GM12878 (cell line): ENCODE results near the gene TMEM53.

Experiments used
- NBN ChIP-seq: fragments of 450-650 bp; IDR thresholded peaks from 2 replicates; pipeline ENCODE4 v1.6.1; 2016
- NR2F1 ChIP-seq: fragments of 450-650 bp; conservative IDR thresholded peaks from 2 replicates; pipeline ENCODE4 v1.6.1; 2017; ENCODE audit warnings: mild to moderate bottlenecking
- POLR2AphosphoS5 ChIP-seq: IDR thresholded peaks from 2 replicates; pipeline ENCODE4 v1.6.1; 2011; ENCODE audit warnings: mild to moderate bottlenecking, low read length, inconsistent platforms
- ZZZ3 ChIP-seq: IDR thresholded peaks from 2 replicates; pipeline ENCODE4 v1.6.1; 2011; ENCODE audit warnings: low read depth; ENCODE audit not compliant: control insufficient read depth, insufficient read length
- TF ChIP-seq, protein P1 (sequence below): IDR thresholded peaks from 2 replicates; pipeline ENCODE4 v1.6.1; 2012; ENCODE audit warnings: low read depth, low read length, improper control_type of control experiment
- TF ChIP-seq, protein P2 (sequence below): fragments of 450-650 bp; IDR thresholded peaks from 2 replicates; pipeline ENCODE4 v1.6.1; 2017; ENCODE audit warnings: antibody characterized with exemption, mild to moderate bottlenecking, moderate library complexity
- TF ChIP-seq, protein P3 (sequence below), 3 experiments: IDR thresholded peaks in 2 of 3; conservative IDR thresholded peaks in 1 of 3; 2 replicates each; pipeline ENCODE4 v1.5.1; 2011; ENCODE audit warnings: low read depth in 3 of 3, low read length in 3 of 3, mild to moderate bottlenecking in 3 of 3, control low read depth in 2 of 3, moderate library complexity in 2 of 3, inconsistent platforms in 1 of 3, mixed read lengths in 1 of 3; ENCODE audit not compliant: control insufficient read depth in 2 of 3, insufficient read depth in 1 of 3; ENCODE audit errors: extremely low read depth in 1 of 3
- TF ChIP-seq, protein P4 (sequence below): fragments of 450-650 bp; IDR thresholded peaks from 2 replicates; pipeline ENCODE4 v1.6.1; 2017; ENCODE audit warnings: mild to moderate bottlenecking
- TF ChIP-seq, protein P5 (sequence below): IDR thresholded peaks from 2 replicates; pipeline ENCODE4 v1.6.1; 2012; ENCODE audit warnings: low read length, inconsistent platforms

DNA sequence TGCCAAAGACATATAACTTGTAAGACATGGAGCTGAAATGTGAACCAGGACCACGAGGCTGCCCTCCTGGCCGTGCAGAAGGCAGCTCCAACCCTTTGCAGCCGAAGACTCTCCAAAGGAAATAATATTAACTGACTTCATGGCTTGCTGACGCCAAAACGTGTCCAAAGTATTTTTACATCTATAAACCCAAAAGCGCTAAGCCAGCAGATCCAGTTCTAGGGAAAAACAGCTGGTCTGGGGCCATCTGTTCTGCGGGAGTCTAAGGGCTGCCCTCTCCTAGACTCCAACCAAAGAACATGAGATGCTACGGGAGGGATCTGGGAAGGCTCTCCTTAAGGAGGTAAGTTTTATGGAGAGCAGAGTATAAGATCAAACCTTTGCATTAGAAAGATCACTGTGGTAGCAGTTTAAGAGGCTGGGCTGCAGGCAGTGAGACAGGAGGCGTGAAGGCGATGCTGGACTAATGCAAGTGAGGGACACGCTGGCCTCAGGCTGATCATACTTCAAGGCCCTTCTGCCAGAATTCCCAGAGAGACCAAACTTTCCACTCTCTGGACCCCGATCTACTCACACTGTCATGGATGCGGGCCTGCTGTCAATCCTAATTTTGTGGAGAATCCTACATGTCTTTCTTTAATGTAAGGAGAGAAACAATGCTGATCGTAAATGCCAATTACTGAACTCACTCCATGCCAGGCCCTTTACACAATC is 1.2 kb downstream of the TMEM53 start:
- TF ChIP-seq, protein P1, sequence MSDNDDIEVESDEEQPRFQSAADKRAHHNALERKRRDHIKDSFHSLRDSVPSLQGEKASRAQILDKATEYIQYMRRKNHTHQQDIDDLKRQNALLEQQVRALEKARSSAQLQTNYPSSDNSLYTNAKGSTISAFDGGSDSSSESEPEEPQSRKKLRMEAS: no peak
- no peak for TF ChIP-seq ZZZ3
- TF ChIP-seq NR2F1: no peak
- TF ChIP-seq, protein P2, sequence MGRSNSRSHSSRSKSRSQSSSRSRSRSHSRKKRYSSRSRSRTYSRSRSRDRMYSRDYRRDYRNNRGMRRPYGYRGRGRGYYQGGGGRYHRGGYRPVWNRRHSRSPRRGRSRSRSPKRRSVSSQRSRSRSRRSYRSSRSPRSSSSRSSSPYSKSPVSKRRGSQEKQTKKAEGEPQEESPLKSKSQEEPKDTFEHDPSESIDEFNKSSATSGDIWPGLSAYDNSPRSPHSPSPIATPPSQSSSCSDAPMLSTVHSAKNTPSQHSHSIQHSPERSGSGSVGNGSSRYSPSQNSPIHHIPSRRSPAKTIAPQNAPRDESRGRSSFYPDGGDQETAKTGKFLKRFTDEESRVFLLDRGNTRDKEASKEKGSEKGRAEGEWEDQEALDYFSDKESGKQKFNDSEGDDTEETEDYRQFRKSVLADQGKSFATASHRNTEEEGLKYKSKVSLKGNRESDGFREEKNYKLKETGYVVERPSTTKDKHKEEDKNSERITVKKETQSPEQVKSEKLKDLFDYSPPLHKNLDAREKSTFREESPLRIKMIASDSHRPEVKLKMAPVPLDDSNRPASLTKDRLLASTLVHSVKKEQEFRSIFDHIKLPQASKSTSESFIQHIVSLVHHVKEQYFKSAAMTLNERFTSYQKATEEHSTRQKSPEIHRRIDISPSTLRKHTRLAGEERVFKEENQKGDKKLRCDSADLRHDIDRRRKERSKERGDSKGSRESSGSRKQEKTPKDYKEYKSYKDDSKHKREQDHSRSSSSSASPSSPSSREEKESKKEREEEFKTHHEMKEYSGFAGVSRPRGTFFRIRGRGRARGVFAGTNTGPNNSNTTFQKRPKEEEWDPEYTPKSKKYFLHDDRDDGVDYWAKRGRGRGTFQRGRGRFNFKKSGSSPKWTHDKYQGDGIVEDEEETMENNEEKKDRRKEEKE: no peak
- TF ChIP-seq, protein P3, sequence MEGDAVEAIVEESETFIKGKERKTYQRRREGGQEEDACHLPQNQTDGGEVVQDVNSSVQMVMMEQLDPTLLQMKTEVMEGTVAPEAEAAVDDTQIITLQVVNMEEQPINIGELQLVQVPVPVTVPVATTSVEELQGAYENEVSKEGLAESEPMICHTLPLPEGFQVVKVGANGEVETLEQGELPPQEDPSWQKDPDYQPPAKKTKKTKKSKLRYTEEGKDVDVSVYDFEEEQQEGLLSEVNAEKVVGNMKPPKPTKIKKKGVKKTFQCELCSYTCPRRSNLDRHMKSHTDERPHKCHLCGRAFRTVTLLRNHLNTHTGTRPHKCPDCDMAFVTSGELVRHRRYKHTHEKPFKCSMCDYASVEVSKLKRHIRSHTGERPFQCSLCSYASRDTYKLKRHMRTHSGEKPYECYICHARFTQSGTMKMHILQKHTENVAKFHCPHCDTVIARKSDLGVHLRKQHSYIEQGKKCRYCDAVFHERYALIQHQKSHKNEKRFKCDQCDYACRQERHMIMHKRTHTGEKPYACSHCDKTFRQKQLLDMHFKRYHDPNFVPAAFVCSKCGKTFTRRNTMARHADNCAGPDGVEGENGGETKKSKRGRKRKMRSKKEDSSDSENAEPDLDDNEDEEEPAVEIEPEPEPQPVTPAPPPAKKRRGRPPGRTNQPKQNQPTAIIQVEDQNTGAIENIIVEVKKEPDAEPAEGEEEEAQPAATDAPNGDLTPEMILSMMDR (IDR thresholded peaks at IDR 0.05 in 2 of 3, conservative IDR thresholded peaks at IDR 0.05 in 1 of 3; ENCODE audit: control insufficient read depth in 2 of 3, extremely low read depth in 1 of 3, insufficient read depth in 1 of 3, low read depth in 3 of 3, low read length in 3 of 3): no peak
- TF ChIP-seq, protein P4, sequence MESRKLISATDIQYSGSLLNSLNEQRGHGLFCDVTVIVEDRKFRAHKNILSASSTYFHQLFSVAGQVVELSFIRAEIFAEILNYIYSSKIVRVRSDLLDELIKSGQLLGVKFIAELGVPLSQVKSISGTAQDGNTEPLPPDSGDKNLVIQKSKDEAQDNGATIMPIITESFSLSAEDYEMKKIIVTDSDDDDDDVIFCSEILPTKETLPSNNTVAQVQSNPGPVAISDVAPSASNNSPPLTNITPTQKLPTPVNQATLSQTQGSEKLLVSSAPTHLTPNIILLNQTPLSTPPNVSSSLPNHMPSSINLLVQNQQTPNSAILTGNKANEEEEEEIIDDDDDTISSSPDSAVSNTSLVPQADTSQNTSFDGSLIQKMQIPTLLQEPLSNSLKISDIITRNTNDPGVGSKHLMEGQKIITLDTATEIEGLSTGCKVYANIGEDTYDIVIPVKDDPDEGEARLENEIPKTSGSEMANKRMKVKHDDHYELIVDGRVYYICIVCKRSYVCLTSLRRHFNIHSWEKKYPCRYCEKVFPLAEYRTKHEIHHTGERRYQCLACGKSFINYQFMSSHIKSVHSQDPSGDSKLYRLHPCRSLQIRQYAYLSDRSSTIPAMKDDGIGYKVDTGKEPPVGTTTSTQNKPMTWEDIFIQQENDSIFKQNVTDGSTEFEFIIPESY: no peak
- no peak for TF ChIP-seq POLR2AphosphoS5
- TF ChIP-seq, protein P5, sequence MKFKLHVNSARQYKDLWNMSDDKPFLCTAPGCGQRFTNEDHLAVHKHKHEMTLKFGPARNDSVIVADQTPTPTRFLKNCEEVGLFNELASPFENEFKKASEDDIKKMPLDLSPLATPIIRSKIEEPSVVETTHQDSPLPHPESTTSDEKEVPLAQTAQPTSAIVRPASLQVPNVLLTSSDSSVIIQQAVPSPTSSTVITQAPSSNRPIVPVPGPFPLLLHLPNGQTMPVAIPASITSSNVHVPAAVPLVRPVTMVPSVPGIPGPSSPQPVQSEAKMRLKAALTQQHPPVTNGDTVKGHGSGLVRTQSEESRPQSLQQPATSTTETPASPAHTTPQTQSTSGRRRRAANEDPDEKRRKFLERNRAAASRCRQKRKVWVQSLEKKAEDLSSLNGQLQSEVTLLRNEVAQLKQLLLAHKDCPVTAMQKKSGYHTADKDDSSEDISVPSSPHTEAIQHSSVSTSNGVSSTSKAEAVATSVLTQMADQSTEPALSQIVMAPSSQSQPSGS: no peak
- no peak for TF ChIP-seq NBN
